Hematopoietic multipotent progenitor cell treated with erythropoietin and hydrocortisone succinate and interleukin-3 and kit ligand, for 17 days (in vitro differentiated cells): ENCODE measurements around the gene SS18L1.
A peak's percentile ranks its signal among the peaks of the same experiment; 100 is the strongest.

ENCODE experiments used
- DNase-seq: peaks from one replicate; pipeline ENCODE4 v3.0.0-alpha.2; 2015; ENCODE audit warnings: low spot score

Gene SS18L1

DNA sequence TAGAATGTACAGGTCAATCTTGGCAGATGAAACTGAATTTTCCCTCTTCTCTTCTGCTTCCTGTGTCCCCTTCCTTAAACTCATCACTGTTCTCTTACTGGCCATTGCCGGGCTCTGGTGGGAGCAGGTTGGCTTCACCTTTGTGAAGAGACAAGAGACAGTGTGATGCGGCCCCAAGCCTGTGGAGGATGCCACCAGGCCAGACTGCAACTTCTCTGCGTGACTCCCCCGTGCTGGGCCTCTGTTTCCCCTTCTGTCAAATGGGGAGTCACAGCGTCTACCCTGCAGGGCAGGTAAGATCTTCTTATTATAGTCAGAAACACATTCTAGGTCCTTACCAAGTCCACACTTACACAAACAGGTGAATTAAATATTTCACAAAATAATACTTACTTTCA, 23.2 kb upstream of the SS18L1 start:
- DNase-seq, result no peak

GRCh38 chr20:62120990-62121775, 22.4 kb upstream of the SS18L1 start:
- DNase-seq, result no peak

GRCh38 chr20:62121776-62122653, 21.6 kb upstream of the SS18L1 start, which contains the start of gene LSM14B:
TSS of gene LSM14B (plus strand) at chr20:62122475. CDS start at chr20:62122667, 192 bp downstream.
- DNase-seq, result peak; percentile 96

DNA sequence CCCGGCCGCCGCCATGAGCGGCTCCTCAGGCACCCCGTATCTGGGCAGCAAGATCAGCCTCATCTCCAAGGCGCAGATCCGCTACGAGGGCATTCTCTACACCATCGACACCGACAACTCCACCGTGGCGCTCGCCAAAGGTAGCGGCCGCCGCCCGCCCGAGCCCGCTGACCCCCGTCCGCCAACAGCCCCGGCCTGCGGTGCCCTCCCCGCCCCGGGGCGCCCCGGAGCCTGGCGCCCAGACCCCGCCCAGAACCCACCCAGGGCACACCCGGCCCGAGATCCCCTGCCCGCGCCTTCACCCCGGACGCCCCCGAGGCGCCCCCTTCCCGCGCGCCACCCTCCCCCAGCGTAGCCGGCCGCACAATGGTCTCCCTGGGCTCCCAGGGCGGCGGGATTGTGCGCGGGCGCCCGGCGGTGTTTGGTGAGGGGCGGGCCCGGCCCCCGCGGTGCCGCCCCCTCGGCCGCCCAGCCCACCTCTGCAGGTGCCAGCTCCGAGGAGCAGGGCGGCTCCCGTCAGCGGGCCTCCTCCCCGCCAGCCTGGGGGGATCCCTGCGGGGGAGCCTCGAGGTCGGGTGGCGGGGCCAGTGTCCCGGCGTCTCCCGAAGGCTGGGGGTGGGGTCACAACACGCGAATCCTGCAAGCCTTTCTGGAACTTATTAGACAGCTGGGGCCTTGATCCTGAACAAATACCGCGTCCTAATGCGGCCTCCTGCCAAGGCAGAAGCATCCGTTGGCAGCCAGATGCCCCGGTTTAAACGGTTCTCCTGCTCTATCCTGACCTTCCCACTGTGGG, 20.7 kb upstream of the SS18L1 start:
- DNase-seq, result peak; percentile 51

DNA sequence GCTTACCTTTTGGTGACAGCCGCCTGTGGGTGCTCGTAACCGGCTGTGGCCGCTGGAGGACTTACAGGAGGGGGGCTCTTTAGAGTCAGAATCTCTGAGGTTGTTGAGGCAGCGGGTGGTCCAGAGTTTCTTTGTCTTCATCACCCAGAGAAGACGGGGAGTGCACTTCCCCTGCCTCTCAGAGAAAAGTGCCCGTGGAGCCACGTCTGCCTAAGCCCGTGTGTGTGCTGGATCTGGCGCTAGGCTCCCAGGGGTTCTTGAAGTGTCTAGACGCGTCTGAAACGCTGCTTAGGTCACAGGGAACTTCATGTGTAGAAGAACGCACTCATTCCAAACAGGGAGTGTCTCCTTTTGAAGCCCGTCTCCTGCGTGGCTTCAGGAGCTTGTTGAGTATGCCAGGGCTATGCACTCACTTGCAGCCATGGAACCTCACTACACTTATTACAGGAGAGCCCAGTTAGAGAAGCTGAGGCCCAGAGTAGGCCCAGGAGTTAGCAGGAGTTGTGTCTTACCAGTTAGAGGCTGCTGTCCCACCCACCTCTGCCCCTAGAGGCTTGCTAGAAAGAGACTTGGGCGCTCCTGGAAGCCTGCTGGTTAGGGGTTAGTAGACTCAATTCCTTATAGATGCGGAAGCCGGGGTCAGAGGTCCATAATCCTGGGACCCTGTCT, 20.0 kb upstream of the SS18L1 start:
- DNase-seq, result no peak

DNA sequence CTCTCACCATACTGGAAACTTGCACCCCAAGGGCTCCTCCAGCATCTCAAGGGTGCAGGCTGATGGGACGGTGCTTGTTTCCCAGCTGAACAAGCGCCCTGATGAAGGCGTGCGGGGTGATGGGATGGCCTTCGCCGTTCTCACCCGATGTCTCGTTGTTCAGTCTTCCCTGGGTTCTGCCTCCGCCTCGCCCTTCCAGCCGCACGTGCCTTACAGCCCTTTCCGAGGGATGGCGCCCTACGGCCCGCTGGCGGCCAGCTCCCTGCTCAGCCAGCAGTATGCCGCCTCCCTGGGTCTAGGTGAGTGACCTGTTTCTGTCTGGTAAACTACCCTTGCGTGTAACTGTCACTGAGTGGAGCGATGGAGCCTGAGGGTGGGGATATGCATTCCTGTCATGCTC, 17.4 kb upstream of the SS18L1 start:
- no peak for DNase-seq

DNA sequence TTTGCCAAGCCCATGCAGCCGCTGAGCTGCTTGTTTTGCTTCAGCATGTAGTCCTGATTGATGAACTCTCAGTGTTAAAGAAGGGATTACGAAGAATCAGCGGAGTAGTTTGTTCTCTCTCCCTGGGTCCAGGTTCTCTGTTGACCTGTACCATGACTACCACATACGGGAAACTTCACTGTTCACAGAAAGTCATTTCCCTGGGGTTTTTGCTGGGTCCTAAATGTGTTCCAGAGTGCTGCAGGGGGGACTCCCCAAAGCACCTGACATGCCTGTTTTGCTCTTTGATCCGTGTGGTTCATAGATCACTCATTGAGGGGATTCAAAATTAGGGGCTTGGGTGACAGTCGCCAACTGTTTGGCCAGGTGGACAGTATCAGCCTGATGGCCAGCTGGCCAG, 15.8 kb upstream of the SS18L1 start:
- no peak for DNase-seq

- no peak for DNase-seq
Observed at GRCh38 chr20:62128502-62128901, 15.1 kb upstream of the SS18L1 start.

GRCh38 chr20:62129731-62130531, 13.6 kb upstream of the SS18L1 start:
- no peak for DNase-seq

DNA sequence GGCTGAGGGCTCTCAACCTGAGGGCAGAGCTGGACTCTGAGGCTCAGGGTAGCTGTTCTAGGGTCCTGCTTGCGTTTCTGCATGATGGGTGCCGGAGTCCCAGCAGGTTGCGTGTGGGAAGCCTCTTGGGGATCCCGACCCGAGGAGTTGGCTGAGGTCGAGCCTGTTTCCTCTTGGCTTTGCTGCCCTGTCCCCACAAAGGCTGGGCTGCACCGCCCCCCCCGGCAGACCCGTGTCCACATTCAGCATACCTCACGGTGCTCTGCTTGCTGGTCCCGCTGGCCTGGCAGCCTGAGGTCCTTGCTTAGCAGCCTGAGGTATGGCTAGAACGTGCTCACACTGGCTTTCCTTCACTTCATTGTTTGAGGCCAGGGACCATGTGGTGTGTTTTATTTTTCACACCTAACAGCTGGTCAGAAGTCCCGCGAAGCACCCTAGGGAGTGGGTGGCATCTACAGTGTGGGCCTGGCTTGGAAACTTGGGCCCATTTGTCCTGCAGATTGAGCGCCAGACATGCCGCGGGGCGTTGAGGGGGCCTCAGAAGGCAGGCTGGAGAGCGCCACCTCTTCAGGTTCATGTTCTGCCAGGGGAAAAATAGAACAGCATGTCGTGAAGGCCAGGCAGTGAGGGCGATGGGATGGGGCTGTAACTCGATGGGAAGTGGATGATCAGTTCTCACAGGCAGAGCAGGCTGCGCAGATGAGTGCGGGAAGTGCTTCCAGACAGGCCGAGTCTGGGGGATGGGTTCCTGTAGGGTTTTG, 11.8 kb upstream of the SS18L1 start:
- DNase-seq, result no peak

GRCh38 chr20:62132421-62132820, 11.1 kb upstream of the SS18L1 start:
- DNase-seq, result no peak

DNA sequence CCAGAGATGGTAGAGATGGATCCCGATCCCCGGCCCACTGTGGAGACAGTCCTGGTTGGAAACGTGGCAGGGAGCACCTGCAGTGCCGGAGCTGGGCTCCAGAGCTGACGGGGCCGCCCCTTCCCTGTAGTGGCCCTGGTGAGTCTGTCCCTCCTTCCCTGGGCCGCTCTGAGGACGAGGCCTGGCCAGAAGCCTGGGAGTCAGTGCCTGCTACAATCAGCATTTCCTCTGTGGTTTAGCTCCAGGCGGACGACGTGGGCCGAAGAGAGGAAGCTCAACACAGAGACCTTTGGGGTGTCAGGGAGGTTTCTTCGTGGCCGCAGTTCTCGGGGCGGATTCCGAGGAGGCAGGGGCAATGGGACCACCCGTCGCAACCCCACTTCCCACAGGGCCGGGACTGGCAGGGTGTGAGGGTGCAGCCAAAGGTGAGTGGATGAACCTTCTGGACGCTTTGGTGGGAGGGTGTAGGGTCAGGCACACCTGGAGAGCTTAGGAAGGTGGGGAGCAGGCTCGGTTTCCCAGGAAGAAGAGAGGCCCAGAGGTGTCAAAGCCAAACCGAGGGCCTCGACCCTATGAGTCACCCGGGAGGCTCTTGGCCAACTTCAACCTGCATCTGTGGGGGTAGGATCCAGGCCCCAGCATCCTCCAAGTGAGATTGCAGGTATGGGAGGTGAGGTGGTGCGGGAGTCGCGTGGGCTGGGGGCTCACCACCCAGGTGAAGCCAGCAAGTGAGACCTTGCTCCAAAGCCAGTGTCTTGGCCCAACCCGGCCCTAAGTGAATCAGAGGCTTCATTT, 10.3 kb upstream of the SS18L1 start:
- DNase-seq, result no peak

DNA sequence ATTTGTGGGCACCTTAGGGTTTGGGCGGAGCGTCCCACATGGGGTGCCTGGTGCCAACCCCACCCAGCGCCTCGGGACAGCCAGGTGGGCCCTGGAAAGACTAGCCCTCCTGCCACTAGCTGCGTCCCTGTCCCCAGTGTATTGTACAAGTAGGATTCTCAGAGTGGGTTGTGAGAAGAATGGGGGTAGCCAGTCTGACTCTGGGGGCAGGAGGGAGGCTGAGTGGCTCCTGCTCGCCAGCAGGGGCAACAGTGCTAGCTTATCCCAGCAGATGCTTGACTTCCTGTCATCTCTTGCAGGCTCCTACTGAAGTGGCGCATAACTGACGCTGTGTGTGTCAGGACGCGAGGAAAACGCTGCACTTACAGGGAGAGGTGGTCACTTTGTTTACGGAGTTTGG, 9.7 kb upstream of the SS18L1 start:
- DNase-seq, result no peak

DNA sequence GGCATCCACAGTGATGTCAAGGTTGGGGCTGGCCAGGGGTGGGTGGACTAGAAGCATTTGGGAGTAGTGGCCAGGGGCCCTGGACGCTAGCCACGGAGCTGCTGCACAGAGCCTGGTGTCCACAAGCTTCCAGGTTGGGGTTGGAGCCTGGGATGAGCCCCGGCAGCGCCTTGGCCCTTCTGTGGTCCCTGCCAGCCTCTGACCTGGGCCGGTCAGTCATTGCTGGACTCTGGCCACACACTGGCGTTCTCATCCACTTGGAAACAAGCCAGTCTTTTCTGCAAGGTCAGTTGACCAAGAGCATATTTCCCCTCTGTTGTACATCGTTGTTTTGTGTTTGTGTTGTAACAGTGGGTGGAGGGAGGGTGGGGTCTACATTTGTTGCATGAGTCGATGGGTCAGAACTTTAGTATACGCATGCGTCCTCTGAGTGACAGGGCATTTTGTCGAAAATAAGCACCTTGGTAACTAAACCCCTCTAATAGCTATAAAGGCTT, 8.8 kb upstream of the SS18L1 start:
- no peak for DNase-seq

GRCh38 chr20:62135573-62136266, 7.8 kb upstream of the SS18L1 start:
- no peak for DNase-seq

DNA sequence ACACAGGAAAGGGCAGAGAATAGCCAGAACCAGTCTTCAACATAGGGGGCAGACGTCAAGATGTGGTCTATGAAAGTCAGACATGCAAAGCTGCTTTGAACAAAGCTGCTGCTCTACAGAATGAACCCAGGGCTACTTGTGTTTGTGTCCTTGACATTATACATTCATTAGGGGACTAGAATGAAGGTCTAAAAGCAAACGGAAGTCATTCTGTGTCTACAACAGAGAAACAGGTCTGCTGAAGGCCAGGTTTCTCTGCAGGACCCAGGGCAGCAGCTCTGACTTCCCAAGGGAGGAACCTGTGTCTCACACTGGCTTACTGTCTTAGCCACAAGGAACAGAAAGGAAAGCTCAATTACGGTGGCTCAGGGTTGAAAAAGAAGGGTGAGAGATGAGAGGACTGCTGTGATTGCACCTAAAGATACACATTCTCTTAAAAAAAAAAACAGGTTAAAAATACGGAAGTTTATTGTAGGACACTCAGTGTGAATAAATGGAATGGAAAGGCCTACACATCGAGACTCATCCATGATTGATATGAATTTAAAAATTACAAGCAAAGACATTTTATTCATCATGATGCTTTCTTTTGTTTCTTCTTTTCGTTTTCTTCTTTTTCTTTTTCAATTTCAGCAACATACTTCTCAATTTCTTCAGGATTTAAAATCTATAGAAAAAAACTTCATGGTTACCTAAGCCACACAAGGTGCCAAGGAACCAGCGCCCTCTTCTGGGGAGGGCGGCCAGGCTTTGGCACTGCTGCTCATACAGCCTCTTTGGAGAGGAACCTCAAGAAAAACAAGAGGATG, 7.1 kb upstream of the SS18L1 start:
- DNase-seq, result peak; percentile 75

GRCh38 chr20:62137092-62137384, 6.5 kb upstream of the SS18L1 start:
- no peak for DNase-seq
